Kidney (tissue), 14 donors: Measurements from ENCODE around the gene RHOB. TPM values are rescaled to one million over a fixed set of nuclear protein-coding genes. Genes with fewer than 3 reads are reported as not detected.
"Not testable (repeated sequence)": the region's sequence is repeated elsewhere in the genome, so short reads cannot be mapped to it uniquely, and the experiment has no call there.

Source experiments
- DNase-seq, 5 donors: peaks; one replicate each; pipeline ENCODE4 v3.0.0-alpha.2; 2013 to 2020
- FAIRE-seq: peaks from 2 replicates; lab custom pipeline; 2012; peaks lifted over from hg19 to GRCh38; lab: Jason Lieb, UNC
- H3K27ac ChIP-seq, 2 donors: one replicate each; pipeline ENCODE4 v1.7.0; 2013; ENCODE audit warnings: low read depth in 2 of 2, low read length in 2 of 2, inconsistent platforms in 1 of 2
- H3K27me3 ChIP-seq: one replicate; pipeline ENCODE4 v1.7.1; 2013; ENCODE audit warnings: low read length, inconsistent platforms; ENCODE audit not compliant: control insufficient read depth, insufficient read depth
- H3K36me3 ChIP-seq, 3 donors: one replicate each; pipeline versions ENCODE4 v1.7.0 to v1.7.1; 2013; ENCODE audit warnings: low read length in 3 of 3, control low read depth in 1 of 3, inconsistent platforms in 1 of 3; ENCODE audit not compliant: insufficient read depth in 3 of 3, control insufficient read depth in 2 of 3
- H3K4me1 ChIP-seq, 3 donors: one replicate each; pipeline versions ENCODE4 v1.7.0 to v1.7.1; 2013; ENCODE audit warnings: low read length in 3 of 3, inconsistent platforms in 1 of 3, low read depth in 1 of 3; ENCODE audit not compliant: control insufficient read depth in 2 of 3, insufficient read depth in 2 of 3
- H3K4me3 ChIP-seq, 3 donors: one replicate each; pipeline versions ENCODE4 v1.7.0 to v1.8.1; 2013; ENCODE audit warnings: low read length in 3 of 3, control low read depth in 1 of 3, inconsistent platforms in 1 of 3
- H3K9ac ChIP-seq, 3 donors: one replicate each; pipeline versions ENCODE4 v1.7.0 to v1.7.1; 2013; ENCODE audit warnings: low read length in 3 of 3, control low read depth in 1 of 3, inconsistent platforms in 1 of 3
- H3K9me3 ChIP-seq, 3 donors: one replicate each; pipeline versions ENCODE4 v1.7.0 to v1.7.1; 2013; ENCODE audit warnings: low read length in 3 of 3, control low read depth in 1 of 3, inconsistent platforms in 1 of 3; ENCODE audit not compliant: control insufficient read depth in 2 of 3, insufficient read depth in 1 of 3
- intact Hi-C: fragments of 100-400 bp; cut with DNase I; formaldehyde crosslinking; loops from one replicate; pipeline ENCODE4 v1.11.1; 2022
- polyA plus RNA-seq: library from polyadenylated mRNA; stranded (reverse); fragments of 350-450 nt; fragmentation: Illumina TruSeq; extraction: RNeasy Lipid Tissue Mini Kit (QIAGEN cat#74804); gene quantifications from one replicate; pipeline ENCODE4 v1.2.3, GENCODE V29; 2014; ENCODE audit warnings: low read depth, low replicate concordance; ENCODE audit not compliant: insufficient read depth
- total RNA-seq: library from RNA; stranded (reverse); fragmentation: NEBNext Ultra II Directional; extraction: Animal tissue kit (Norgen Biotek cat#: 25700); gene quantifications from one replicate; pipeline ENCODE4 v1.2.1, GENCODE V29; 2021
- TF ChIP-seq, protein P1 (sequence below): IDR thresholded peaks from 3 replicates; pipeline ENCODE4 v1.5.1; 2012; ENCODE audit warnings: mild to moderate bottlenecking, moderate library complexity, borderline replicate concordance; ENCODE audit not compliant: insufficient read depth; ENCODE audit errors: extremely low read depth
- donor health status: control.
- donor health status: control.
- donor health status: control.
- donor health status: control.
- donor health status: control.
- donor health status: DM: yes; HTN: yes; CAD: no.
- donor health status: Normal renal cell carcinoma (clear cell type).

Gene RHOB
- total and polyA plus RNA-seq, 2 donors from 2014 or later: 241 to 487 TPM

DNA sequence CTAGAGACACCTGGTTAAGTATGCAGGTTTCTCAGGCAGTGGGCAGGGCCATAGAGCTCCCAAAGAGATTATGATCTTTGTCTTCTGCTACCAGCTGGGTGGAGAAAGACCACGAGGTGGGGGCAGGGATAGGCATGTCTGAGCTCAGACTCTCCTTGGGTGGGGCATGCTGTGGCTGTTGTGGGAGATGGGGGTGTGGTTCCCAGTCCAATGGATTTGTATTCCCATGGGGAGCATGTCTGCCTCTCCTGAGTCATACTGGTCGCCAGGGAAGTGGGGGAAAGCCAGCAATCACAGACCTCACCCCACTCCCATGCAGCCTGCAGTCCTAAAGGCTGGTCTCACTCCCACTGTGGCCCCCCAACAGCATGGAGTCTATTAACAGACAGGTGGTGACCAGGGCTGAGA is 31.4 kb upstream of the RHOB start:
- DNase-seq (no peak), FAIRE-seq (no peak)
- Histone ChIP-seq H3K4me1 (peaks cover 0 to 6% (median 0%) of the 10 kb centered on the region in 3 donors), H3K27me3 (no peaks in the 10 kb centered on the region), H3K27ac (no peak overlapping the region), H3K36me3 (no peaks in the 10 kb centered on the region), H3K9ac (no peak overlapping the region), H3K9me3 (no peaks in the 10 kb centered on the region), H3K4me3 (no peak overlapping the region)
- TF ChIP-seq, protein P1, sequence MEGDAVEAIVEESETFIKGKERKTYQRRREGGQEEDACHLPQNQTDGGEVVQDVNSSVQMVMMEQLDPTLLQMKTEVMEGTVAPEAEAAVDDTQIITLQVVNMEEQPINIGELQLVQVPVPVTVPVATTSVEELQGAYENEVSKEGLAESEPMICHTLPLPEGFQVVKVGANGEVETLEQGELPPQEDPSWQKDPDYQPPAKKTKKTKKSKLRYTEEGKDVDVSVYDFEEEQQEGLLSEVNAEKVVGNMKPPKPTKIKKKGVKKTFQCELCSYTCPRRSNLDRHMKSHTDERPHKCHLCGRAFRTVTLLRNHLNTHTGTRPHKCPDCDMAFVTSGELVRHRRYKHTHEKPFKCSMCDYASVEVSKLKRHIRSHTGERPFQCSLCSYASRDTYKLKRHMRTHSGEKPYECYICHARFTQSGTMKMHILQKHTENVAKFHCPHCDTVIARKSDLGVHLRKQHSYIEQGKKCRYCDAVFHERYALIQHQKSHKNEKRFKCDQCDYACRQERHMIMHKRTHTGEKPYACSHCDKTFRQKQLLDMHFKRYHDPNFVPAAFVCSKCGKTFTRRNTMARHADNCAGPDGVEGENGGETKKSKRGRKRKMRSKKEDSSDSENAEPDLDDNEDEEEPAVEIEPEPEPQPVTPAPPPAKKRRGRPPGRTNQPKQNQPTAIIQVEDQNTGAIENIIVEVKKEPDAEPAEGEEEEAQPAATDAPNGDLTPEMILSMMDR: no peak
- intact Hi-C loops: no loop called here

DNA sequence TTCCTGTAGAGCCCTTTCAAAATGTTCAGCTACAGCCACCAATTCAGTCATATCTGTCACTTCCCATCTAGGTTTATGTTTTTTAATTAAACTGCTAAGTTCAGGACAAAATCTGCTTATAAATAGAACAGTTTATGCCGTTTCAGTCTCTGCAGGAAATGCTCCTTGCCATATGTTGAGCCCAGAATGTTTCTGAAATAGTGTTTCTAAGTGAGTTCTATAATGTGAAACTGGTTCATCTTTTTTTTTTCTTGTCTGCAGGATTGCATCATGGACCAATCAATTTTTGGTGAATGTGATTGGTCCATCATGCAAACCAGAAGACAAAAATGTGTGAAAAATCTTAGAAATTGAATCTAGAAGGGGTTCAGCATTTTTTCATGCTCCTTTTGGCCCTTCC is 30.2 kb upstream of the RHOB start:
- Histone ChIP-seq H3K36me3 (no peaks in the 10 kb centered on the region), H3K4me1 (peaks cover 0 to 7% (median 0%) of the 10 kb centered on the region in 3 donors), H3K27ac (no peak overlapping the region), H3K9me3 (no peaks in the 10 kb centered on the region), H3K9ac (no peak overlapping the region), H3K27me3 (no peaks in the 10 kb centered on the region), H3K4me3 (no peak overlapping the region)
- TF ChIP-seq, protein P1: no peak
- intact Hi-C loops: no loop called here
- FAIRE-seq (no peak), DNase-seq (no peak)

DNA sequence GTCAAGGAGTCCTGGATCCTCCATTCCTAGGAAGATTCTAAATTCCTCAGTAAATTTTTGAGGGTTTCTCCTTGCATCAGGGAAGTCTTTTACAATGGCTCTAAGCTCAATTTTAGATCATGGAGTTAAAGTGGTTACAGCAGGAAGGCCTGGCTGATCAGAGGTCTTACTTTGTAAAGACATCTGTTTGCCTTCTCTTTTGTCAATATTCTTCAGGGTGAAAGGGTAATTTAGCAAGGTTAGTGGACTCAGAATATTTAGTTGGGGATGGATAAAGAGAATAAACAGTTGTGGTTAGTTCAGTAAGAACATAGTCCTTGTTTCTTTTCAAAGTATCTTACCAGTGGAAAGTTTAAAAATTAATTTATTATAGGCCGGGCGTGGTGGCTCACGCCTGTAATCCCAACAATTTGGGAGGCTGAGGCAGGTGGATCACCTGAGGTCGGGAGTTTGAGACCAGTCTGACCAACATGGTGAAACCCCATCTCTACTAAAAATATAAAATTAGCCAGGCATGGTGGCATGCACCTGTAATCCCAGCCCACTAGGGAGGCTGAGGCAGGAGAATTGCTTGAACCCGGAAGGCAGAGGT is 29.5 kb upstream of the RHOB start:
- H3K4me3 ChIP-seq, H3K27me3 ChIP-seq, H3K9ac ChIP-seq, H3K27ac ChIP-seq, FAIRE-seq, intact Hi-C loops, H3K9me3 ChIP-seq, DNase-seq, H3K36me3 ChIP-seq: not testable (repeated sequence)
- peaks cover 0 to 13% (median 5%) of the 10 kb centered on the region in 3 donors for H3K4me1 ChIP-seq

DNA sequence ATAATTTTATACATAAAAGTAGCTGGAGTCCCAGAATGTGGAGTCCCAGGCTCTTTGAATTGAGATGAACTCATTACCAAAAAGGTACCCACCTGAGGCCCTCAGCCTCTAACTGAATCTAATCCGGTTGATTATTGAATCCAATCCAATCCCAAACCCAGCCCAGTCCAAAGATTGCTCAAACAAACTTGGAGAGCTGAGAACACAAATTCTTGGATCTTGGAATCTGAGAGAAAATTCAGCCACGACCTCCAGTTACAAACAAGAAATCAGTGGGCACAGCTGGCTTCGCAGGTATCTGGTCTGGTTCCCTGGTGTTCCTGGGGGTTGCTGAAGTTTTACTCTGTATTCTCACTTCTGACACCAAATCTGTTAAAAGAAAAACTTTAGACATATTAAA is 28.4 kb upstream of the RHOB start:
- Histone ChIP-seq H3K27me3 (no peaks in the 10 kb centered on the region), H3K4me1 (peaks cover 0 to 20% (median 5%) of the 10 kb centered on the region in 3 donors), H3K27ac (no peak overlapping the region), H3K9ac (no peak overlapping the region), H3K36me3 (no peaks in the 10 kb centered on the region), H3K4me3 (no peak overlapping the region), H3K9me3 (no peaks in the 10 kb centered on the region)
- intact Hi-C loops: no loop called here
- TF ChIP-seq, protein P1: no peak
- FAIRE-seq: no peak
- no peak for DNase-seq
